HG02981 (cell line): Measurements from ENCODE around the gene CALR3.

ENCODE experiments used
- ATAC-seq: cut with Tn5 transposase; IDR thresholded peaks from one replicate; pipeline ENCODE4 v1.9.1; 2021; ENCODE audit warnings: mild to moderate bottlenecking, moderate library complexity; ENCODE audit not compliant: unreplicated experiment

Gene CALR3

GRCh38 chr19:16435238-16435917 is 60.6 kb downstream of the CALR3 start:
- no peak for ATAC-seq

- no peak for ATAC-seq
Observed at GRCh38 chr19:16433986-16434385, 62.0 kb downstream of the CALR3 start.

- no peak for ATAC-seq
Observed at GRCh38 chr19:16429759-16430091, 66.2 kb downstream of the CALR3 start.

GRCh38 chr19:16429066-16429758 is 66.8 kb downstream of the CALR3 start:
- no peak for ATAC-seq
